GM23338 (cell line): ENCODE results near the gene BMAL1. TPM values are rescaled to one million over a fixed set of nuclear protein-coding genes. Genes with fewer than 3 reads are reported as not detected.

Source experiments
- ATAC-seq: fragments of 200-7000 bp; cut with Tn5 transposase; 3 replicates; pipeline ENCODE4 v1.9.1; 2020
- DNase-seq: peaks from one replicate; pipeline ENCODE4 v3.0.0-alpha.2; 2015; ENCODE audit warnings: low spot score
- H2AFZ ChIP-seq: fragments of 200-600 bp; sonication (generic); 2 replicates; pipeline ENCODE4 v1.8.0; 2016; ENCODE audit warnings: antibody characterized with exemption, mild to moderate bottlenecking, moderate library complexity
- H3F3A ChIP-seq: fragments of 200-600 bp; sonication (generic); replicated peaks from 2 replicates; pipeline ENCODE4 v1.8.0; 2017; ENCODE audit warnings: antibody characterized with exemption, mixed run types, low read depth
- H3K27ac ChIP-seq: fragments of 200-600 bp; sonication (generic); 2 replicates; pipeline ENCODE4 v1.6.1; 2016; ENCODE audit warnings: low read depth
- H3K27me3 ChIP-seq: fragments of 200-600 bp; sonication (generic); 2 replicates; pipeline ENCODE4 v1.8.0; 2016; ENCODE audit warnings: mild to moderate bottlenecking, mixed run types, moderate library complexity; ENCODE audit not compliant: insufficient read depth
- H3K36me3 ChIP-seq: fragments of 200-600 bp; sonication (generic); 2 replicates; pipeline ENCODE4 v1.8.0; 2016; ENCODE audit warnings: mild to moderate bottlenecking; ENCODE audit not compliant: insufficient read depth
- H3K4me1 ChIP-seq: fragments of 200-600 bp; sonication (generic); 2 replicates; pipeline ENCODE4 v1.8.0; 2016; ENCODE audit warnings: mild to moderate bottlenecking, moderate library complexity; ENCODE audit not compliant: insufficient read depth
- H3K4me2 ChIP-seq: fragments of 200-600 bp; sonication (generic); 2 replicates; pipeline ENCODE4 v1.7.1; 2017; ENCODE audit warnings: mixed run types
- H3K4me3 ChIP-seq: fragments of 200-600 bp; sonication (generic); 2 replicates; pipeline ENCODE4 v1.6.1; 2016; ENCODE audit warnings: mixed run types
- H3K79me2 ChIP-seq: fragments of 200-600 bp; sonication (generic); replicated peaks from 2 replicates; pipeline ENCODE4 v1.8.0; 2017; ENCODE audit warnings: mild to moderate bottlenecking; ENCODE audit not compliant: insufficient read depth
- H3K9me2 ChIP-seq: fragments of 200-600 bp; sonication (generic); 2 replicates; pipeline ENCODE4 v1.8.0; 2017; ENCODE audit not compliant: insufficient read depth
- H4K20me1 ChIP-seq: fragments of 200-600 bp; sonication (generic); replicated peaks from 2 replicates; pipeline ENCODE4 v1.8.0; 2017; ENCODE audit warnings: mild to moderate bottlenecking; ENCODE audit not compliant: insufficient read depth
- H3K27ac Mint-ChIP-seq: 2 replicates; pipeline ENCODE4 v1.8.0; 2020; ENCODE audit warnings: inconsistent platforms, mild to moderate bottlenecking, moderate library complexity, mixed read lengths
- H3K27me3 Mint-ChIP-seq: 3 replicates; pipeline ENCODE4 v1.8.0; 2022; ENCODE audit warnings: low read depth, mild to moderate bottlenecking, moderate library complexity, mixed read lengths, inconsistent platforms; ENCODE audit not compliant: insufficient read depth, poor library complexity
- H3K36me3 Mint-ChIP-seq: 3 replicates; pipeline ENCODE4 v1.8.0; 2021; ENCODE audit warnings: low read depth, mild to moderate bottlenecking, inconsistent platforms, moderate library complexity, mixed read lengths
- H3K4me1 Mint-ChIP-seq: 3 replicates; pipeline ENCODE4 v1.8.0; 2020; ENCODE audit warnings: mild to moderate bottlenecking, inconsistent platforms, mixed read lengths
- H3K4me3 Mint-ChIP-seq: 3 replicates; pipeline ENCODE4 v1.8.0; 2021; ENCODE audit warnings: moderate library complexity, mild to moderate bottlenecking, inconsistent platforms, mixed read lengths
- H3K9me3 Mint-ChIP-seq: 3 replicates; pipeline ENCODE4 v1.8.0; 2020; ENCODE audit warnings: moderate library complexity, mild to moderate bottlenecking, inconsistent platforms, mixed read lengths
- CREB1 ChIP-seq: fragments of 250-450 bp; sonication (Bioruptor Pico); IDR thresholded peaks from 2 replicates; pipeline ENCODE4 v1.5.0; 2020; ENCODE audit warnings: low read depth, mild to moderate bottlenecking, moderate library complexity
- EZH2 ChIP-seq: fragments of 200-600 bp; sonication (generic); IDR thresholded peaks from one replicate; pipeline ENCODE4 v1.8.0; 2017; ENCODE audit warnings: antibody characterized with exemption, mild to moderate bottlenecking, low read depth; ENCODE audit not compliant: unreplicated experiment
- EZH2phosphoT487 ChIP-seq: fragments of 200-600 bp; sonication (generic); IDR thresholded peaks from one replicate; pipeline ENCODE4 v1.8.1; 2018; ENCODE audit warnings: antibody characterized with exemption; ENCODE audit not compliant: unreplicated experiment
- JUNB ChIP-seq: IDR thresholded peaks from one replicate; pipeline ENCODE4 v1.6.1; 2016; ENCODE audit warnings: antibody characterized with exemption; ENCODE audit not compliant: unreplicated experiment
- NANOG ChIP-seq: IDR thresholded peaks from 2 replicates; pipeline ENCODE4 v1.6.1; 2016; ENCODE audit warnings: antibody characterized with exemption, borderline replicate concordance
- POLR2AphosphoS5 ChIP-seq: IDR thresholded peaks from 2 replicates; pipeline ENCODE4 v1.6.1; 2016; ENCODE audit warnings: antibody characterized with exemption, low read depth
- REST ChIP-seq: IDR thresholded peaks from one replicate; pipeline ENCODE4 v1.6.1; 2018; ENCODE audit warnings: antibody characterized with exemption; ENCODE audit not compliant: unreplicated experiment
- STAT1 ChIP-seq: IDR thresholded peaks from one replicate; pipeline ENCODE4 v1.6.1; 2016; ENCODE audit warnings: antibody characterized with exemption; ENCODE audit not compliant: unreplicated experiment
- ZNF114 ChIP-seq: fragments of 250-450 bp; sonication (Bioruptor Pico); IDR thresholded peaks from 2 replicates; pipeline ENCODE4 v1.5.0; 2020; ENCODE audit warnings: mild to moderate bottlenecking, moderate library complexity
- polyA plus RNA-seq: library from polyadenylated mRNA; unstranded; fragments of >200 nt; fragmentation: Nextera tagmentation; extraction: Ambion mirVana; gene quantifications from 2 replicates; pipeline ENCODE4 v1.2.1, GENCODE V29; 2016
- total RNA-seq: library from RNA; depleted of rRNA; stranded (reverse); fragments of >200 nt; shearing (Covaris generic); gene quantifications from 2 replicates; pipeline ENCODE4 v1.2.3, GENCODE V29; 2014
- TF ChIP-seq, protein P1 (sequence below): IDR thresholded peaks from 2 replicates; pipeline ENCODE4 v1.6.1; 2016; ENCODE audit warnings: antibody characterized with exemption
- TF ChIP-seq, protein P2 (sequence below), 2 experiments: fragments of 200-600 bp in 1 of 2; sonication (generic) in 1 of 2; conservative IDR thresholded peaks; 2 replicates each; pipeline versions ENCODE4 v1.5.1 to v1.6.1; 2016 to 2017; ENCODE audit warnings: antibody characterized with exemption in 2 of 2, low read depth in 2 of 2, mild to moderate bottlenecking in 2 of 2, moderate library complexity in 1 of 2
- TF ChIP-seq, protein P3 (sequence below): fragments of 250-450 bp; sonication (Bioruptor Pico); IDR thresholded peaks from 2 replicates; pipeline ENCODE4 v1.5.0; 2020; ENCODE audit warnings: mild to moderate bottlenecking, moderate library complexity

The BMAL1 gene
- total and polyA plus RNA-seq, 2 experiments from 2014 or later, result 5.1 to 7.2 TPM

DNA sequence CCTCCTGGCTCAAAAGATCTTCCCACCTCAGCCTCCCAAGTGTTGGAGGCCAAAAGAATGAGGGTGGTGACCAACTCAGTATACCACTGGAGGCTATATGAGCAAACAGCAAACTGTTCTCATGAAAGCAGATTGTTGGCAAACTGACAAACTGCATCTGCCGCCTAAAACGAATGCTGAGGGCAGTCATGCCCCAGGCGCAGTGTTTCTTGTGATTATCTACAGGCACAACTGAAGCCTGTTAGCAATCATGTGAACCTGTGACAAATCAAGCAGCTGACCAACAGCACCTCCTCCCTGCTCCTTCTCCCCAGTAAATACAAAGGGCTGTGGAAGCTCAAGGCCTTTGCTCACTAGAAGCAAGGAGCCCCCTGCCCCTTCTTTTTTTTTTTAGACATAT, 137.6 kb downstream of the BMAL1 start:
- Histone ChIP-seq H2AFZ (no peak overlapping the region), H3F3A (no peaks in the 10 kb centered on the region), H3K27ac (no peak overlapping the region), H3K4me1 (no peaks in the 10 kb centered on the region), H3K9me2 (no peaks in the 10 kb centered on the region), H4K20me1 (no peaks in the 10 kb centered on the region), H3K27me3 (no peaks in the 10 kb centered on the region), H3K4me2 (no peak overlapping the region), H3K79me2 (no peaks in the 10 kb centered on the region), H3K36me3 (no peaks in the 10 kb centered on the region), H3K4me3 (no peak overlapping the region)
- Mint-ChIP-seq H3K4me3 (no peak overlapping the region), H3K27me3 (no peaks in the 10 kb centered on the region), H3K27ac (no peak overlapping the region), H3K36me3 (peaks cover 15% of the 10 kb centered on the region; the same call in 2 of the 3 replicates), H3K9me3 (no peaks in the 10 kb centered on the region), H3K4me1 (no peaks in the 10 kb centered on the region)
- DNase-seq, result no peak
- TF ChIP-seq JUNB (no peak), POLR2AphosphoS5 (no peak), ZNF114 (no peak), CREB1 (CRISPR knock-in tag) (no peak), STAT1 (no peak), EZH2phosphoT487 (no peak), EZH2 (no peak), NANOG (no peak), REST (no peak)
- TF ChIP-seq, protein P1, sequence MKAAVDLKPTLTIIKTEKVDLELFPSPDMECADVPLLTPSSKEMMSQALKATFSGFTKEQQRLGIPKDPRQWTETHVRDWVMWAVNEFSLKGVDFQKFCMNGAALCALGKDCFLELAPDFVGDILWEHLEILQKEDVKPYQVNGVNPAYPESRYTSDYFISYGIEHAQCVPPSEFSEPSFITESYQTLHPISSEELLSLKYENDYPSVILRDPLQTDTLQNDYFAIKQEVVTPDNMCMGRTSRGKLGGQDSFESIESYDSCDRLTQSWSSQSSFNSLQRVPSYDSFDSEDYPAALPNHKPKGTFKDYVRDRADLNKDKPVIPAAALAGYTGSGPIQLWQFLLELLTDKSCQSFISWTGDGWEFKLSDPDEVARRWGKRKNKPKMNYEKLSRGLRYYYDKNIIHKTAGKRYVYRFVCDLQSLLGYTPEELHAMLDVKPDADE, result no peak
- TF ChIP-seq, protein P2, sequence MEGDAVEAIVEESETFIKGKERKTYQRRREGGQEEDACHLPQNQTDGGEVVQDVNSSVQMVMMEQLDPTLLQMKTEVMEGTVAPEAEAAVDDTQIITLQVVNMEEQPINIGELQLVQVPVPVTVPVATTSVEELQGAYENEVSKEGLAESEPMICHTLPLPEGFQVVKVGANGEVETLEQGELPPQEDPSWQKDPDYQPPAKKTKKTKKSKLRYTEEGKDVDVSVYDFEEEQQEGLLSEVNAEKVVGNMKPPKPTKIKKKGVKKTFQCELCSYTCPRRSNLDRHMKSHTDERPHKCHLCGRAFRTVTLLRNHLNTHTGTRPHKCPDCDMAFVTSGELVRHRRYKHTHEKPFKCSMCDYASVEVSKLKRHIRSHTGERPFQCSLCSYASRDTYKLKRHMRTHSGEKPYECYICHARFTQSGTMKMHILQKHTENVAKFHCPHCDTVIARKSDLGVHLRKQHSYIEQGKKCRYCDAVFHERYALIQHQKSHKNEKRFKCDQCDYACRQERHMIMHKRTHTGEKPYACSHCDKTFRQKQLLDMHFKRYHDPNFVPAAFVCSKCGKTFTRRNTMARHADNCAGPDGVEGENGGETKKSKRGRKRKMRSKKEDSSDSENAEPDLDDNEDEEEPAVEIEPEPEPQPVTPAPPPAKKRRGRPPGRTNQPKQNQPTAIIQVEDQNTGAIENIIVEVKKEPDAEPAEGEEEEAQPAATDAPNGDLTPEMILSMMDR (conservative IDR thresholded peaks at IDR 0.05; ENCODE audit: low read depth in 2 of 2), result no peak
- TF ChIP-seq, protein P3, sequence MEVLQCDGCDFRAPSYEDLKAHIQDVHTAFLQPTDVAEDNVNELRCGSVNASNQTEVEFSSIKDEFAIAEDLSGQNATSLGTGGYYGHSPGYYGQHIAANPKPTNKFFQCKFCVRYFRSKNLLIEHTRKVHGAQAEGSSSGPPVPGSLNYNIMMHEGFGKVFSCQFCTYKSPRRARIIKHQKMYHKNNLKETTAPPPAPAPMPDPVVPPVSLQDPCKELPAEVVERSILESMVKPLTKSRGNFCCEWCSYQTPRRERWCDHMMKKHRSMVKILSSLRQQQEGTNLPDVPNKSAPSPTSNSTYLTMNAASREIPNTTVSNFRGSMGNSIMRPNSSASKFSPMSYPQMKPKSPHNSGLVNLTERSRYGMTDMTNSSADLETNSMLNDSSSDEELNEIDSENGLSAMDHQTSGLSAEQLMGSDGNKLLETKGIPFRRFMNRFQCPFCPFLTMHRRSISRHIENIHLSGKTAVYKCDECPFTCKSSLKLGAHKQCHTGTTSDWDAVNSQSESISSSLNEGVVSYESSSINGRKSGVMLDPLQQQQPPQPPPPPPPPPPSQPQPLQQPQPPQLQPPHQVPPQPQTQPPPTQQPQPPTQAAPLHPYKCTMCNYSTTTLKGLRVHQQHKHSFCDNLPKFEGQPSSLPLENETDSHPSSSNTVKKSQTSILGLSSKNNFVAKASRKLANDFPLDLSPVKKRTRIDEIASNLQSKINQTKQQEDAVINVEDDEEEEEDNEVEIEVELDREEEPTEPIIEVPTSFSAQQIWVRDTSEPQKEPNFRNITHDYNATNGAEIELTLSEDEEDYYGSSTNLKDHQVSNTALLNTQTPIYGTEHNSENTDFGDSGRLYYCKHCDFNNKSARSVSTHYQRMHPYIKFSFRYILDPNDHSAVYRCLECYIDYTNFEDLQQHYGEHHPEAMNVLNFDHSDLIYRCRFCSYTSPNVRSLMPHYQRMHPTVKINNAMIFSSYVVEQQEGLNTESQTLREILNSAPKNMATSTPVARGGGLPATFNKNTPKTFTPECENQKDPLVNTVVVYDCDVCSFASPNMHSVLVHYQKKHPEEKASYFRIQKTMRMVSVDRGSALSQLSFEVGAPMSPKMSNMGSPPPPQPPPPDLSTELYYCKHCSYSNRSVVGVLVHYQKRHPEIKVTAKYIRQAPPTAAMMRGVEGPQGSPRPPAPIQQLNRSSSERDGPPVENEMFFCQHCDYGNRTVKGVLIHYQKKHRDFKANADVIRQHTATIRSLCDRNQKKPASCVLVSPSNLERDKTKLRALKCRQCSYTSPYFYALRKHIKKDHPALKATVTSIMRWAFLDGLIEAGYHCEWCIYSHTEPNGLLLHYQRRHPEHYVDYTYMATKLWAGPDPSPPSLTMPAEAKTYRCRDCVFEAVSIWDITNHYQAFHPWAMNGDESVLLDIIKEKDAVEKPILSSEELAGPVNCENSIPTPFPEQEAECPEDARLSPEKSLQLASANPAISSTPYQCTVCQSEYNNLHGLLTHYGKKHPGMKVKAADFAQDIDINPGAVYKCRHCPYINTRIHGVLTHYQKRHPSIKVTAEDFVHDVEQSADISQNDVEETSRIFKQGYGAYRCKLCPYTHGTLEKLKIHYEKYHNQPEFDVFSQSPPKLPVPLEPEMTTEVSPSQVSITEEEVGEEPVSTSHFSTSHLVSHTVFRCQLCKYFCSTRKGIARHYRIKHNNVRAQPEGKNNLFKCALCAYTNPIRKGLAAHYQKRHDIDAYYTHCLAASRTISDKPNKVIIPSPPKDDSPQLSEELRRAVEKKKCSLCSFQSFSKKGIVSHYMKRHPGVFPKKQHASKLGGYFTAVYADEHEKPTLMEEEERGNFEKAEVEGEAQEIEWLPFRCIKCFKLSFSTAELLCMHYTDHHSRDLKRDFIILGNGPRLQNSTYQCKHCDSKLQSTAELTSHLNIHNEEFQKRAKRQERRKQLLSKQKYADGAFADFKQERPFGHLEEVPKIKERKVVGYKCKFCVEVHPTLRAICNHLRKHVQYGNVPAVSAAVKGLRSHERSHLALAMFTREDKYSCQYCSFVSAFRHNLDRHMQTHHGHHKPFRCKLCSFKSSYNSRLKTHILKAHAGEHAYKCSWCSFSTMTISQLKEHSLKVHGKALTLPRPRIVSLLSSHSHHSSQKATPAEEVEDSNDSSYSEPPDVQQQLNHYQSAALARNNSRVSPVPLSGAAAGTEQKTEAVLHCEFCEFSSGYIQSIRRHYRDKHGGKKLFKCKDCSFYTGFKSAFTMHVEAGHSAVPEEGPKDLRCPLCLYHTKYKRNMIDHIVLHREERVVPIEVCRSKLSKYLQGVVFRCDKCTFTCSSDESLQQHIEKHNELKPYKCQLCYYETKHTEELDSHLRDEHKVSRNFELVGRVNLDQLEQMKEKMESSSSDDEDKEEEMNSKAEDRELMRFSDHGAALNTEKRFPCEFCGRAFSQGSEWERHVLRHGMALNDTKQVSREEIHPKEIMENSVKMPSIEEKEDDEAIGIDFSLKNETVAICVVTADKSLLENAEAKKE, result no peak
- no peak for ATAC-seq
